ENCODE results near the gene RBM11.

DNA sequence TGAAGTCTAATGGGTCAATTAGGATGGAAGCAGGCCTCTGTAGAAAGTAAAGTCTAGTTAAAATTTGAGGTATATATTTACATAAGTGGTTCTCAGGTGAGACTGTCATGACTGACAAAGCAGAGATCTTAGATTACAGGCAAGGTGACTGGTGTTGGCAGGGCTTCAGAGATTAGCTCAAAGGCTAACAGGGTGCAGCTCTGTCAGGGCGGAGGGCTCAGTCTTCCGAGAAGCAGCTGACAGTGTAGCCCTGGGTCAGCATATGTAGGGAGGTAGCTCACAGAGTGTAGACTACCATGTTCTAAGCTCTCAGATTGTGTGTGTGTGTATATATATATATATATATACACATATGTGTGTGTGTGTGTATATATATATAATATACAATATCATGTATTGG is 54.7 kb downstream of the RBM11 start:
- TF ChIP-seq, protein P1, sequence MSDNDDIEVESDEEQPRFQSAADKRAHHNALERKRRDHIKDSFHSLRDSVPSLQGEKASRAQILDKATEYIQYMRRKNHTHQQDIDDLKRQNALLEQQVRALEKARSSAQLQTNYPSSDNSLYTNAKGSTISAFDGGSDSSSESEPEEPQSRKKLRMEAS (IDR thresholded peaks at IDR 0.05; ENCODE audit: insufficient read depth, insufficient read length), result no peak
- TF ChIP-seq, protein P2, sequence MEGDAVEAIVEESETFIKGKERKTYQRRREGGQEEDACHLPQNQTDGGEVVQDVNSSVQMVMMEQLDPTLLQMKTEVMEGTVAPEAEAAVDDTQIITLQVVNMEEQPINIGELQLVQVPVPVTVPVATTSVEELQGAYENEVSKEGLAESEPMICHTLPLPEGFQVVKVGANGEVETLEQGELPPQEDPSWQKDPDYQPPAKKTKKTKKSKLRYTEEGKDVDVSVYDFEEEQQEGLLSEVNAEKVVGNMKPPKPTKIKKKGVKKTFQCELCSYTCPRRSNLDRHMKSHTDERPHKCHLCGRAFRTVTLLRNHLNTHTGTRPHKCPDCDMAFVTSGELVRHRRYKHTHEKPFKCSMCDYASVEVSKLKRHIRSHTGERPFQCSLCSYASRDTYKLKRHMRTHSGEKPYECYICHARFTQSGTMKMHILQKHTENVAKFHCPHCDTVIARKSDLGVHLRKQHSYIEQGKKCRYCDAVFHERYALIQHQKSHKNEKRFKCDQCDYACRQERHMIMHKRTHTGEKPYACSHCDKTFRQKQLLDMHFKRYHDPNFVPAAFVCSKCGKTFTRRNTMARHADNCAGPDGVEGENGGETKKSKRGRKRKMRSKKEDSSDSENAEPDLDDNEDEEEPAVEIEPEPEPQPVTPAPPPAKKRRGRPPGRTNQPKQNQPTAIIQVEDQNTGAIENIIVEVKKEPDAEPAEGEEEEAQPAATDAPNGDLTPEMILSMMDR (IDR thresholded peaks at IDR 0.05; ENCODE audit: extremely low read depth in 1 of 2, insufficient read depth in 1 of 2, low read depth in 1 of 2, low read length in 2 of 2), result no peak
- TF ChIP-seq EZH2 (IDR thresholded peaks at IDR 0.05; ENCODE audit: borderline replicate concordance, low read depth, low read length, severe bottlenecking) (no peak), POLR2AphosphoS5 (IDR thresholded peaks at IDR 0.05; ENCODE audit: insufficient read depth, low read depth, low read length) (no peak), JUN (IDR thresholded peaks at IDR 0.05; ENCODE audit: borderline replicate concordance, insufficient read depth, insufficient read length, low read depth) (no peak), POLR2A (IDR thresholded peaks at IDR 0.05; ENCODE audit: low read depth, low read length) (no peak), GATA2 (IDR thresholded peaks at IDR 0.05; ENCODE audit: insufficient read depth, insufficient read length, low read depth, low read length) (no peak), FOS (IDR thresholded peaks at IDR 0.05; ENCODE audit: borderline replicate concordance, insufficient read depth, low read length) (no peak)
